Inflammatory macrophage (primary cell): Measurements from ENCODE around the gene GRM6.

Source experiments
- DNase-seq, 2 donors: peaks; one replicate each; pipeline ENCODE4 v3.0.0-alpha.2; 2020 to 2022

The GRM6 gene

DNA sequence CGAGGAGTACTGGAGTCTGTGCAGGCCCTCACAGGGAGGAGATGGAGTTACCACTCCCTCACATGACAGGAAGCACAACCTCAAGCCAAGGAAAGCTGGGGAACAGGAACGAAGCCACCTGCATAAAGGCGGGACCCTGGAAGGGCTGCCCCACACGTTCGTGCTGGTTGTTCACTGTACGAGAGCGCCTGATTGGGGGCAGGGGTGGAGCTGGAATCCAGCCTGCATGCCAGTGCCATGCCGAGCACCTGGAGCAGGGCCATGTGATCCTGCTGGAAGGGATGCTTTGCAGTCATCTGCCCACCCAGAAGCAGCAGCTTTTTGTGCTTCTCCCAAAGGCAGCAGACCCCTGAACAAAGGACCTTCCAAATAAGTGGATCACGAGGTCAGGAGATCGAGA lies 11.4 kb downstream of the GRM6 start:
- DNase-seq = no peak

- no peak for DNase-seq
These were observed 12.2 kb downstream of the GRM6 start for GRCh38 chr5:178982941-178983340.

GRCh38 chr5:178981381-178981780 lies 13.7 kb downstream of the GRM6 start:
- no peak for DNase-seq

- no peak for DNase-seq
These were observed 29.6 kb downstream of the GRM6 start for GRCh38 chr5:178965465-178966055.

- no peak for DNase-seq
These were observed 53.8 kb downstream of the GRM6 start for GRCh38 chr5:178941361-178941760.

- DNase-seq = no peak
These were observed 54.4 kb downstream of the GRM6 start, which contains the start of gene ZNF454 for GRCh38 chr5:178940569-178941360. ZNF454 (plus strand) TSS chr5:178941198; CDS start chr5:178942792, 1,594 bp downstream.

- no peak for DNase-seq
These were observed 63.0 kb downstream of the GRM6 start for GRCh38 chr5:178931846-178932760.
